KBM-7 (cell line): ENCODE results near the gene PEX13.
"Not testable (repeated sequence)": the region's sequence is repeated elsewhere in the genome, so short reads cannot be mapped to it uniquely, and the experiment has no call there.

Source experiments
- DNase-seq: peaks from one replicate; pipeline ENCODE4 v3.0.0-alpha.2; 2015
- in situ Hi-C: fragments of 300-500 bp; cut with MboI; formaldehyde crosslinking; loops from 2 replicates; pipeline ENCODE4 v1.14.3; 2020; ENCODE audit warnings: low sequenced_read_pairs, low pct_unique_long_range_greater_than_20kb, mixed read lengths

PEX13 gene

GRCh38 chr2:60998628-60999545 is 18.6 kb upstream of the PEX13 start:
- in situ Hi-C loops, result loop anchor here (25.0 kb wide), 1 partner anchor 187 kb away; no protein-coding TSS in a partner anchor
- peak; percentile 78 for DNase-seq

GRCh38 chr2:61005736-61006135 is 11.8 kb upstream of the PEX13 start:
- in situ Hi-C loops, result no loop called here
- DNase-seq, result no peak

- no peak for DNase-seq
- in situ Hi-C loops, result no loop called here
Measured at GRCh38 chr2:61006486-61007105, 10.9 kb upstream of the PEX13 start.

- DNase-seq, result no peak
- in situ Hi-C loops, result no loop called here
Measured at GRCh38 chr2:61009355-61009754, 8.2 kb upstream of the PEX13 start.

GRCh38 chr2:61011678-61012077 is 5.8 kb upstream of the PEX13 start:
- no peak for DNase-seq
- in situ Hi-C loops, result no loop called here

- in situ Hi-C loops, result not testable (repeated sequence)
- peak; percentile 65 for DNase-seq
Measured at GRCh38 chr2:61012303-61012702, 5.2 kb upstream of the PEX13 start.

GRCh38 chr2:61013382-61013781 is 4.1 kb upstream of the PEX13 start:
- no peak for DNase-seq

GRCh38 chr2:61014763-61015162 is 2.8 kb upstream of the PEX13 start:
- in situ Hi-C loops, result no loop called here
- no peak for DNase-seq

More at GRCh38 chr2:61013382-61013781, 4.1 kb upstream of the PEX13 start:
- in situ Hi-C loops, result no loop called here

GRCh38 chr2:61015976-61016375 is 1.5 kb upstream of the PEX13 start:
- no peak for DNase-seq
- in situ Hi-C loops, result no loop called here

GRCh38 chr2:61016392-61017002 is 1.0 kb upstream of the PEX13 start:
- in situ Hi-C loops, result no loop called here
- DNase-seq, result no peak

- DNase-seq, result peak; percentile 93
- in situ Hi-C loops, result no loop called here
Measured at GRCh38 chr2:61017003-61017555, 441 bp upstream of the PEX13 start.

- in situ Hi-C loops, result no loop called here
- DNase-seq, result peak; percentile 67
Measured at GRCh38 chr2:61018318-61018755, 817 bp downstream of the PEX13 start.

GRCh38 chr2:61018798-61019197 is 1.3 kb downstream of the PEX13 start:
- in situ Hi-C loops, result no loop called here
- DNase-seq, result no peak

GRCh38 chr2:61021228-61021660 is 3.7 kb downstream of the PEX13 start:
- DNase-seq, result no peak
- in situ Hi-C loops, result no loop called here

- DNase-seq, result no peak
- in situ Hi-C loops, result no loop called here
Measured at GRCh38 chr2:61023670-61024069, 6.2 kb downstream of the PEX13 start.

GRCh38 chr2:61029533-61029932 is 12.0 kb downstream of the PEX13 start:
- in situ Hi-C loops, result no loop called here
- no peak for DNase-seq

GRCh38 chr2:61034592-61034991 is 17.1 kb downstream of the PEX13 start:
- DNase-seq, in situ Hi-C loops: not testable (repeated sequence)

- not testable (repeated sequence) for DNase-seq
Measured at GRCh38 chr2:61036643-61037042, 19.1 kb downstream of the PEX13 start.

GRCh38 chr2:61042807-61043206 is 25.3 kb downstream of the PEX13 start:
- DNase-seq, result no peak
- in situ Hi-C loops, result no loop called here

More at GRCh38 chr2:61036643-61037042, 19.1 kb downstream of the PEX13 start:
- in situ Hi-C loops, result not testable (repeated sequence)
